GM19351 (cell line): Measurements from ENCODE around the gene ASPSCR1.

Experiments
- ATAC-seq: cut with Tn5 transposase; IDR thresholded peaks from one replicate; pipeline ENCODE4 v1.9.1; 2021; ENCODE audit warnings: mild to moderate bottlenecking, moderate library complexity; ENCODE audit not compliant: unreplicated experiment

Gene ASPSCR1

GRCh38 chr17:81958633-81959342 lies 18.6 kb upstream of the ASPSCR1 start:
- no peak for ATAC-seq

GRCh38 chr17:81959362-81960129 lies 17.9 kb upstream of the ASPSCR1 start:
- ATAC-seq, result no peak

GRCh38 chr17:81960130-81960958 lies 17.1 kb upstream of the ASPSCR1 start:
- ATAC-seq, result no peak

GRCh38 chr17:81961087-81961511 lies 16.3 kb upstream of the ASPSCR1 start, which contains the start of gene NOTUM:
TSS of gene NOTUM (minus strand) at chr17:81961187. CDS start at chr17:81960909, 278 bp downstream.
- no peak for ATAC-seq

- ATAC-seq, result no peak
These were observed 15.6 kb upstream of the ASPSCR1 start for GRCh38 chr17:81961521-81962498.

GRCh38 chr17:81962499-81963441 lies 14.7 kb upstream of the ASPSCR1 start:
- ATAC-seq, result no peak

GRCh38 chr17:81964081-81964849 lies 13.2 kb upstream of the ASPSCR1 start:
- no peak for ATAC-seq

- ATAC-seq, result no peak
These were observed 10.8 kb upstream of the ASPSCR1 start for GRCh38 chr17:81966343-81967243.

GRCh38 chr17:81967244-81967532 lies 10.2 kb upstream of the ASPSCR1 start:
- ATAC-seq, result no peak

GRCh38 chr17:81967533-81968395 lies 9.7 kb upstream of the ASPSCR1 start:
- ATAC-seq, result no peak

- ATAC-seq, result no peak
These were observed 9.1 kb upstream of the ASPSCR1 start for GRCh38 chr17:81968396-81968745.

- no peak for ATAC-seq
These were observed 8.3 kb upstream of the ASPSCR1 start for GRCh38 chr17:81968850-81969812.

- ATAC-seq, result no peak
These were observed 4.0 kb upstream of the ASPSCR1 start for GRCh38 chr17:81973432-81973831.

- peak; percentile 13 for ATAC-seq
These were observed 858 bp upstream of the ASPSCR1 start for GRCh38 chr17:81976332-81977210.
